GM19452 (cell line): Measurements from ENCODE around the gene ETNPPL.
"Not testable (repeated sequence)": the region's sequence is repeated elsewhere in the genome, so short reads cannot be mapped to it uniquely, and the experiment has no call there.

Experiments
- ATAC-seq: cut with Tn5 transposase; IDR thresholded peaks from one replicate; pipeline ENCODE4 v1.9.1; 2021; ENCODE audit not compliant: unreplicated experiment

ETNPPL gene

GRCh38 chr4:108758498-108758897 lies 4.4 kb downstream of the ETNPPL start:
- no peak for ATAC-seq

GRCh38 chr4:108754327-108754726 lies 8.5 kb downstream of the ETNPPL start:
- ATAC-seq = no peak

- no peak for ATAC-seq
Observed at GRCh38 chr4:108751321-108751720, 11.5 kb downstream of the ETNPPL start.

DNA sequence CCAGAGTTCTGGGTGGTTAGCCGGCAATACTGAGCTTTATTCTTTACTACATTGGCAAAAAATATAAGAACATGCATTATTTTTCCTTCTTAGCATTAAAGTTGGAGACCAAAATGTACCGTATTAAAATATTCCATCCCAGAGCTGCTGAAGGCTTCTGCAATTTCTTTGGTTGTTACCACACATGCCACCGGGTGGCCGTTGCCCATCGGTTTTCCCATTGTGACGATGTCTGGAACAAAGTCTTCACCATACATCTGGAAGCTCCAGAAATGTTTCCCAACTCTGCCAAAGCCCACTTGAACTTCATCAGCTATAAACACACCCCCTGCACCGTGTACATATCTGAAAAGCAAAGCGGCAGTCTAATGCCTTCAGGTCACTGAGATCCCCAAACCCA lies 13.7 kb downstream of the ETNPPL start:
- ATAC-seq = no peak

- ATAC-seq = no peak
Observed at GRCh38 chr4:108746511-108746910, 16.3 kb downstream of the ETNPPL start.

- ATAC-seq = no peak
Observed at GRCh38 chr4:108744307-108744706, 18.5 kb downstream of the ETNPPL start.

DNA sequence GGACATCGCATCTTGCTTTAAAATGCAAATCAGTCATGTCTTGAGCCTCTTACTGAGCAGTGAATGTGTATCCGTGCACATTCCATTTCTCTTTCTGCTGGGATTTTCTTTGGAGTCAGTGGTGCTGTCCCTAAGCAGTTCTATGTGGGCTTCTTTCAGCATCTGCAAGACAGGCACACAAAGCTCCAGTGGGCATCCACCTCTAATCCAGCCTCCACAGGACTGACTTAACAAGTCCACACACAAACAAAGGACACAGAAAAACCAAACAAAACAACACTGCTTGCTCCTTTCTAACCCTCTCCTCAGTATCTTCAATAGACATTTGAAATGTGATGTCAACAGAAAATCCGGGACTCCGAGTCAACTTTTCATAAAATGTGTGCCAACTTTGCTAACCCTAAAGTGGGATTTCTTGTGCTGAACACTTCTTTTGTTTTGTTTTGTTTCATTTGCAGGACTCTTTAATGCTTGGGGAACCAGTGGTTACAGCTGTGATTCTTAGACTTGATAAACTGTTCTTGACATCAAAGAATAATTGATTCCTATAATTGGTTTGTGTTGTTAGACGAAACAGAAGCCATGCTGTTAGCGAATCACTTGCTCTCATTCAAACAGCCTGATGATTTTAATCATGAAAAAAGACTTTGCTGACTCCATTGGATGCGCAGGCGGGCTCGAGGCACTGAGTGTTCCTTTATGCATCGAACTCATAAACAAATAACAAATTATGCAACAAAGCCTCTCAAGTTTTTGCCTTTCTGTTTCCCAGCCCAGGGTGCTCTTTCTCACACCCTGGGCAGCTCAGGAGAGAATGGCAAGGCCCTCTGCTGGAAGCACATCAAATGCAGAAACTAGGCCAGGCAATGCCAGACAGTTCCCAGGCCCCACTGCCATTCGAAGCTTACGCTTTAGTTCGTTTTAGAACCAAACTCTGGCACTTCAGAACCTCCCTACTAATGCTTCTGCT lies 20.1 kb downstream of the ETNPPL start:
- no peak for ATAC-seq

DNA sequence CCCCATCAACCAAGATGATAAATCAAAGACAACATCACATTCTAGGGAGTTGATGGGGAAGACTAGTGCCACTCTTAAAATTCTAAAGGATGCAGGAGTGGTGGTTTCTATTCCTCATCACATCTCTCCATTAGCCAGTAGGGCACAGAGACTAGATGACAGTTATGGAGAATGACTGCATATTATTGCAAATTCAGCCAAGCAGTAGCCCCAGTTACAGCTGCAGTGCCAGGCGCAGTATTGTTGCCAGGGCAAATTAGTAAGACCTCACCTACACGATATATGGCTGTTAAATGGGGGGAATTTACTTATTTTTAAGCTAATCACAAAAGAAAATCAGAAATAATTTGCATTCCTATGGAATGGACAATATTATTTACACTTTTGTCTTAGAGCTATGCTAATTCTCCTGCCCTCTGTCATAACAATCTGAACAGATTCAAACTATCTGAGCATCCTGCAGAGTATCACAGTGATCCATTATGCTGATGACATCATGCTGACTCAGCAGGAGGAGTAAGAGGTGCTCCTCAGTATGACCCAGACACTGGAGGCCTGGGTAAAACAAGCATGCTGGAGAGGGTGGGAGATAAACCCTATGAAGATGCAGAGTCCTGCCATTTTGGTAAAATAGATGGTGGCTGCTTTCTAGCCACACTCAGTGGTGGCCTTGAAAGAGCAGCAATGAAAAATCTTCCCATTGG lies 24.7 kb downstream of the ETNPPL start:
- ATAC-seq = no peak

DNA sequence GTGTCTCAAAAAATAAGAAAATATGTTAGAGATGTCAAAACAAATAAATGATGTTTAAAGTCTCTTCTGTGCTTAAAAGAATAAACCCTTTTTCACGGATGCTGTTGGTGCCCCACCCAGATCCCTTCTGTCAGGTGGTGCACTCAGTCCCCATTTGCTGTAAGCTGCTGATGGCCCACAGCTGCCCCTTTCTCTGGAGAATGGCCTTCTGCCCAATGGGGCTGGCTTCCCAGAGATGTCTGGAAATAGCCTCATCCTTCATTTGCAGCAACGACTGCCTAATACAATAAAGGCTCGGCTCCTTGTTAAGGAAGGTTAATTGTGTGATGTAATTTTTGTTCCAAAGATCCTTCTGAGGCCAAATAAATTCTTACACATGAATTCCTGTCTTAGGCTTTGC lies 31.8 kb downstream of the ETNPPL start:
- ATAC-seq = no peak

- ATAC-seq = no peak
Observed at GRCh38 chr4:108730579-108730978, 32.3 kb downstream of the ETNPPL start.

- ATAC-seq = no peak
Observed at GRCh38 chr4:108729731-108730130, 33.1 kb downstream of the ETNPPL start.

GRCh38 chr4:108725457-108725856 lies 37.4 kb downstream of the ETNPPL start:
- ATAC-seq = no peak

DNA sequence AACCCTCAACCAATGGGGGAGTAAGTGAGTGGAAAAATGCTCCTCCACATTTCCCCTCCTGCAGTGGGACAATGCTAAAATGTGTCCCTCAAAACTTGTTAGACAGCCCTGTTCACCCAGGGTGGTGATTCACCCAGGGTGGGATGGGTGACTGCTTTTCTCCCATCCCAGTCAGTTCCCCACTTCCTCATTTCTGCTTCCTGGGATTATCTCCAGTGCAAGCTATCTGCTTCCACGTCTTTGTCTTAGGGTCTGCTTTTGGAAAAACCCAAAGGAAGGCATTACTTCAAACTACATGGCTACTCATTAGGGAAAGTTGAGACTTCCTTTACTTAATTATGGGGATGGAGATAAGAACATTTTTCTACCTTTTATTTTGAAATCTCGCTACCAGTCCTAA lies 45.5 kb downstream of the ETNPPL start:
- no peak for ATAC-seq

GRCh38 chr4:108716340-108716739 lies 46.5 kb downstream of the ETNPPL start:
- no peak for ATAC-seq

DNA sequence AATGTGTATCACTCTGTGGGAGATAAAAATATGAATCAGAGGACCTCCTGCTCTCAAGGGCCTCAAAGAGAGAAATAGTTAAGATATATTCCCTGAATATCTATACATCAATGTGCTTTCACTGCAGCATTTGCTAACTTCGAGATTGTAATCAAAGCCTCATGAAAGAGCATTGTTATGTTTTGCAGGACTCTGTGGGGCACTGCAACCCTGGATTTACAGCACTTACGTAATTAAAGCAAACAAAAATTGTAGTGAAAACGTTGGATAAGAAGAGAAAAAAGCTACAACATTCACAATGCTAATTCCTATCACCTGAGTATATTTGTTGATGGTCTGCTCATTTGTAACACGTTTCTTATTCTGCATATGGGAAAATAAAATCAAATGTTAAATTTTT lies 48.0 kb downstream of the ETNPPL start:
- no peak for ATAC-seq

GRCh38 chr4:108710578-108710977 lies 52.3 kb downstream of the ETNPPL start:
- ATAC-seq = not testable (repeated sequence)

- ATAC-seq = no peak
Observed at GRCh38 chr4:108709722-108710121, 53.1 kb downstream of the ETNPPL start.

- ATAC-seq = no peak
Observed at GRCh38 chr4:108709234-108709633, 53.6 kb downstream of the ETNPPL start.

- no peak for ATAC-seq
Observed at GRCh38 chr4:108706289-108706688, 56.6 kb downstream of the ETNPPL start.

- no peak for ATAC-seq
Observed at GRCh38 chr4:108703966-108704365, 58.9 kb downstream of the ETNPPL start.

- ATAC-seq = no peak
Observed at GRCh38 chr4:108703370-108703769, 59.5 kb downstream of the ETNPPL start.

DNA sequence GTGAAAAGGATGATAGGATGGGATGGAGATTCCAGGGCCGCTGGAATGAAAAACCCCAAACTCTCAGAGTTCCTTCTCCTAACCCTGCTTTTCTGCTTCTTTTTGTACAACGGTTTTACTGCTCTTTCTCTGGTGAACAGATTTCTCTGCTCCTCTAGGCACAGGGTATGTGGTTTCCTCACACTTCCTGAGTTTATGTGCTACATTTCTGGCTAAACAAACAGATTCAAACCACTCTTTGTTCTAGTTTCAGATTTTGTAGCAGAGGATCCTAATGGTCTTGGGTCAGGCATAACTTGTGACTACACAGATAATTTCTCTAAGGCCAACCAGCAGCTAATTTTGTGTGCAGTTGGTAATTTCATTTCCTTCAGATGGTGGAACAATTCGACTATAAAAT lies 59.9 kb downstream of the ETNPPL start:
- ATAC-seq = peak; percentile 54
